ENCODE data around the gene KCNQ2.

KCNQ2 gene

DNA sequence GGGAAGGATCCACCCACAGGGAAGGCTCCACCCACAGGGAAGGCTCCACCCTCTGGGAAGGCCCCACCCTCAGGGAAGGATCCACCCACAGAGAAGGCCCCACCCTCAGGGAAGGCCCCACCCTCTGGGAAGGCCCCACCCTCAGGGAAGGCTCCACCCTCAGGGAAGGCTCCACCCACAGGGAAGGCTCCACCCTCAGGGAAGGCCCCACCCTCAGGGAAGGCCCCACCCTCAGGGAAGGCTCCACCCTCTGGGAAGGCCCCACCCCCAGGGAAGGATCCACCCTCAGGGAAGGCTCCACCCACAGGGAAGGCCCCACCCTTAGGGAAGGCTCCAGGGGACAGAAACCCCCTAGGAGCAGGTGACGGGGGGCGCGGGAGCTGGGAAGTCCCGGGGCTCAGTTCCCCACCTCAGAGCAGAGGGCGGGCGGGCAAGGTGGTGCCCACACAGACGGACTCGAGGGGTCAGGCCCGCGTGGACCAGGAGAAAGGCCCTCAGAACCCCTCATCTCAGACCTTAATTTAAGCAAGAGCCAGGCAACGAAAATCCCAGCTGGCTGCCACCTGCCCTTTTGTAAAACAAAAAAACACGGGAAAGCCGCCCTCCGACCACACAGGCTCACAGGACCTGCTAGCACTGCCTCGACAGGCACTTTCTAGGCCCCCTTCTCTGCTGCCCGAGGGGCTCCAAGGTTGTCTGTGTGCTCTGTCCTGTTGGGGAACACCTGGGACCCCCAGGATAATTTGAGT, 39.7 kb downstream of the KCNQ2 start:
- DNase-seq, result no peak

DNA sequence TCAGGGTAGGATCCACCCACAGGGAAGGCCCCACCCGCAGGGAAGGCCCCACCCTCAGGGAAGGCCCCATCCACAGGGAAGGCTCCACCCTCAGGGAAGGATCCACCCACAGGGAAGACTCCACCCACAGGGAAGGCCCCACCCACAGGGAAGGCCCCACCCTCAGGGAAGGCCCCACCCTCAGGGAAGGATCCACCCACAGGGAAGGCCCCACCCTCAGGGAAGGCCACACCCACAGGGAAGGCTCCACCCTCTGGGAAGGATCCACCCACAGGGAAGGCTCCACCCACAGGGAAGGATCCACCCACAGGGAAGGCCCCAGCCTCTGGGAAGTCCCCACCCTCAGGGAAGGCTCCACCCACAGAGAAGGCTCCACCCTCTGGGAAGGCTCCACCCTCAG, 40.5 kb downstream of the KCNQ2 start:
- DNase-seq, result no peak

DNA sequence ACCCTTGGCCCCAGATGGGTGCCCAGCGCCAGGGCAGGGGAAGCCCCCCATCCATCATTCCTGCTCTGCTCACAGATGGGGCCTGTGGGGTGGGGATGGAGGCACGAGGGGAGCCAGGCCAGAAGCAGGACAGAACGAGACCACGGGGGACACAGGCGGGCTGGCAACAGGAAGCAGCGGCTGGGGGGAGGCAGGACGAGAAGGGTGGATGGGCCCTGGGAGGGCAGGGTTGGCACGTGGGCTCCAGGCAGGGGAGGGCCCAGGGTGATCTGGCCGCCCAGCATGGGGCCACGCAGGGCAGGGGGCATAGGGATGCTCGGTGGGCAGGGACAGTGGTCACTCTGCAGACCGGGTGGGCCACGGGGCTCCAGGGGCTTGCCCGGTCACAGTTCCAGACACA, 41.6 kb downstream of the KCNQ2 start:
- DNase-seq, result no peak

DNA sequence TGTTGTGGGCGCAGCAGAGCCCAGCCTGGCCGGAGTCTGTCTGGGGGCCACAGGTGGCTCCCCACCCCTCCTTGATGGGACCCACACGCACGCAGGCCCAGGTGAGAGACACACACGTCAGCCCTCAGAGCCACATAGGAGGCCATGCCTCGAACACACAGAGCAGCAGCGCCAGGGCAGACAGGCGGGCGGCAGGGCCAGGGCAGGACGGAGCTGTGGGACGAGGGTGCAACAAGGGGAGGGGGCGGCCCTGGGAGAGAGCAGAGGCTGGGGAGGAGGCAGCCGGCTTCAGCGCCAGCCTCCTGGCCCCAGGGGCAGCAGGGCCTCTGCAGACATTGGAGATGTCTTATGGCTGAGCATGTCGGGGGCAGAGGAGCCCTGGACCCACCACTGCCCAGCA, 42.5 kb downstream of the KCNQ2 start:
- DNase-seq, result no peak

DNA sequence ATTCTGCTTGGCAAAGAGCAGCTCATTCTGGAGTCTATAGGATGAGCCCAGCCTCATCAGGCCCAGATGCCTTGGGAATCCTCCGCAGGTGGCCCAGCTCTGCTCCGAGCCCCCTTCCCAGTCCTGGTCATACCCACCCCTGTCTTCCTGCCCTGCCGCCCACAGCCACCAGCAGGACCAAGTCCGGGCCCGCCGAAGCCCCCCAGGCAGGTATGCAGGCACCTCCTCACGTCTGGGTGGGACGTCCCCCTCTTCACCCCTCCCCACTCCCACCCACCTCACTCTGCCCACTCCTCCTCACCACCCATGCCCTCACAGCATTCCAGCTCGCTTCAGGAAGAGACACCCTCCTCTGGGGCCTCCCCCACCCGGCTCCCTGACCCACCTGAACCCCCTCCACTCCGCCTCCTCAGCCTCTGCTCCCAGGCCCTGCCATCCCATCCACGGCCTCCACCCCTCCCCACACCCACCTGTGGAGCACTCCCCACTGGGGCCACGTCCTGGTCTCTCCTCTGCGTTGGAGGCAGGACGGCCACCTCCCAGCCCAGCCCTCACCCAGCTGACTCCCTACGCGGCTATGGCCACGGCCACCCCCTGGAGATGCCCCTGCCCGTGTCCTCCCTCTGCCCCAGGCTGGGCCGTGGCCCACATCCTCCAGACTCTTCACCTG, 43.4 kb downstream of the KCNQ2 start:
- no peak for DNase-seq

DNA sequence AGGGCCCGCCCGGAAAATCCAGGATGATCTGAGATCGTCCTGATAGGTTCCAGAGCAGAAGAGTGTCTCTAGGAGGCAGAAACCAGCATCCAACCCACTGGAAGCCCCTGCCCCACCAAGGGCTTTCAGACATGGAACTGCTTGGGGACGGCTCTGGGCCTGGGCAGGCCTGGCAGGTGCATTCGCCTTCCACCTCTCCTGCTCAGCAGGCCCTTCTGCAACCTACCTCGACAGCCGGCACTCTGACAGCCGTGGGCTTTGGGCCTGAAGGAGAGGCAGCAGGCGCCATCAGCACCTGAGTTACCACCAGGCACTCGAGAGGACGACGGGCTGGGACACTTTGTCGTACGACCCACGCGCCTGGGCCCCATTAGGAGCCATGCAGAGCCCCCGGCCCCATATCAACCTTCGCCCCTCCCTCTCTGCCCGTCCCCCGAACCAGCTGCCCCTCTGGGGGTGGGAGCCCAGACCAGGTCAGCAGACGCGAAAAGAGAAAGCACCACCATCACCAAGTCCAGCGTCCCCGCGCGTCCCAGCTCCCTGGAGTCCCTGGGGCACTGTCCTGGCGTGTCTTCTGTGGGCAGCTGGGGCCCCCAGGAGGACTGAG, 44.6 kb downstream of the KCNQ2 start:
- no peak for DNase-seq

DNA sequence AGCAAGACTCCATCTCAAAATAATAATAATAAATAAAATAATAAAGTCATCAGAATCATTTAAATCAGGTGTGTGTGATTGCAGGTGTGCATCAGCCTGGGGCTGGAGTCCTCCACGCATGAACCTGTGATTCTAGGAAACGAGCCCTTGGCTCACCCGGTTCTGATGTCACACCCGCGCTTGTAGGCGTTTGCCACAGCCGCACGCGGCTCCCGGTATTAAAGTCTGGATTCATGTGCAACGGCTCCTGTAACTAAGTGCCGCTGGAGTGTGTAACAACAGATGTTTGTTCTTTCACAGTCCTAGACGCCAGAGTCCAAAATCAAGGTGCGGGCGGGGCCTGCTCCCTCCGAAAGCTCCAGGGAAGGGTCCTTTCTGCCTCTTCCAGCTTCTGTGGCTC, 45.2 kb downstream of the KCNQ2 start:
- DNase-seq, result no peak

DNA sequence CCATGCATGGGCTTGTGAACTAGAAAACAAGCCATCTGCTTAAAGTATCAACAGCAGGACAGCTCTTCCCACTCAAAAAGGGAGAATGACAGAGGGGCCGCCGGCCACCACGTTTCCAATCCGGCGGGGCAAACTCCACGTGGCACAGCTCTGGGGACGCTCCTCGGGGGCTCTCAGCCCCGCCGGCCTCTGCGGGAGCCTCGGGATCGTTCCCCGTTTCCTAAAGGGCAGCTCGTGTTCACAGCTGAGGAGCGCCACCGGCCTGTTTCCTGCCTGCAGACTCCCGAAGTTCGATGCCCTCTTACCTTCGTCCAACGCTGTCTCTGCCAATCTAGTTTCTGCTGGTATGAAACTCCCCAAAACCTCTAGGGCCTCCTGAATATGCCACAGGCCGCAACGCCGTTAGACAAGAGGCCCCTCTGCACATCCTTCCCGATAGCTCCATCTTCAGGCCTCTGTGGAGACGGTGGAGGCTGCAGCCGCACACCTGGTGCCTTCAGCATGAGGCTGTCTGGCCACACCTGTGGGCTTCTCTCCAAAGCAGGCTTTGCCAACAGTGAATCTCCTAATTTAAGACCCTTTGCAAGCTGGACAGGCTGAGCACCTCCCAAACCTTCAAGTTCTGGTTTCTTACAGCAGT, 46.5 kb downstream of the KCNQ2 start:
- no peak for DNase-seq

DNA sequence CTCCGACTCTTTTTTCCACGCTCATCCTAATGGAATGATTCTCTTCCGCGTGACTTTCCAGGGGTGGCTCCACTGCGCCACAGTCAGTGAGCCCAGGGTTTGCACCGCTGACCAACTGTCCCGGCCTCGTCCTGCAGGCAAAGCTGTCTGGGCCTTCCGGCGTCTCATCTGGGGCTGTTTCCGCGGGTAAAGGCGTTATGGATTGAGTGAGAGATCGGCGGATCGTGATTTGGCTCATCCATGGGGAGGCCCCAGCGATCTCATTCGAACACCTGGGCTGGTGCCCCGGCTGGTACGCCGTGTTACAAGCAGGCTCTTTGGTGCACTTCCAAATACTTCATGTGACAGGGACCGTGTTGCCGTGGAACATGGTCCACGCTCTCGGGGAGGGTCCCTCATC, 47.8 kb downstream of the KCNQ2 start:
- no peak for DNase-seq

DNA sequence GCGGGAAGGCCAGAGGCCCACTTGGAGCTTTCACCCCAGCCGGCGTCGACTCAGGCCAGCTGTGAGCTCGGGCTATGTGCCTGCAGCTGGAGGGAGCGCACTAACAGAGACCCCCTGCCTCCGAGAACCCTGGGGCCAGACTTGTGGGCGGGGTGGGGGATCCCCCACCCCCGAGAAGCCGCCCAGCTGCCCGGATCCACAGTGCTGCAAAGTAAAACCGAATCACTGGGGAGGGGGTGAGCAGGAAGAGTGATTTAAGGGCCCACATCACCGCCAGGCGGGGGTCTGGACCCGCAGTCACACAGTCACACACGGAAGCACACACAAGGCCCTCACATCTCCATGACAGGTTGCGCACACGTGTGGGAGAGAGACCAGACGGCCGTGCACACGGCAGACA, 48.7 kb downstream of the KCNQ2 start:
- DNase-seq, result no peak

DNA sequence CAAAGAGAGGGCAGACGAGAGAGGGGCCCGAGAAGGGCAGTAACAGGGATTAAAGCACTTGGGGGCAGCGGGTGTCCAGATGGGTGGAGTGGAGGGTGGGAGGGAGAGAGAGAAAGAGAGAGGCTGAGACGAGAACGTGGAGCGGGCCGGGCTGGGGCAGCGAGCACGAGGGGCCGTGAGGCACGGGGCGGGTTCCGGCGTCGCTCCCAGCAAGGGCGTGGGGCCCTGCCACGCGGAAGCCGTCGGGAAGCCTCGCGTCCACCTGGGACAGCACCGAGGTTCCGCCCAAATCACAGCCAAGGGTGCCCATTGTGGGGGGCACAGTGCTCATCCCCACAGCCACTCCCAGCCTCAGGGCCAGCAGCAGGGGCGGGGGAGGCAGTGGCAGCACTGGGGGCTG, 49.8 kb downstream of the KCNQ2 start:
- no peak for DNase-seq

DNA sequence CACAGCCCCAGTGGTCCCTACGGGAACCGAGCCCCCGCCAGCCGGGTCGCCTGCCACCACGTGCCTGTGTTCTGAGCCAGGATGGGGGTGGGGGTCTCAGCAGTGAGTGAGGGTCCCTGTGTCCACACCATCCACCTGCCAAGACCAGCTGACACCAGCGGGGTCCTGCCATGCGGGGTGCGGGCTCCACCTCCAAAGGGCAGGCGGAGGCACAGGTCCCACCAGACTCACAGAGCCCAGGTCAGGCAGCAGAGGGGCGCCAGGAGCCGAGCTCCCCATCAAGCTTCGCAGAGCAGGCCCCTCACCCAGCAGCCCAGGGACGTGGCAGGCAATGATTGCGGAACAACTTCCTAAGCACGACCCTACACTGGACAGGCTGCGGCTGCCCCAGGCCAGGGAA, 50.5 kb downstream of the KCNQ2 start:
- DNase-seq, result no peak

DNA sequence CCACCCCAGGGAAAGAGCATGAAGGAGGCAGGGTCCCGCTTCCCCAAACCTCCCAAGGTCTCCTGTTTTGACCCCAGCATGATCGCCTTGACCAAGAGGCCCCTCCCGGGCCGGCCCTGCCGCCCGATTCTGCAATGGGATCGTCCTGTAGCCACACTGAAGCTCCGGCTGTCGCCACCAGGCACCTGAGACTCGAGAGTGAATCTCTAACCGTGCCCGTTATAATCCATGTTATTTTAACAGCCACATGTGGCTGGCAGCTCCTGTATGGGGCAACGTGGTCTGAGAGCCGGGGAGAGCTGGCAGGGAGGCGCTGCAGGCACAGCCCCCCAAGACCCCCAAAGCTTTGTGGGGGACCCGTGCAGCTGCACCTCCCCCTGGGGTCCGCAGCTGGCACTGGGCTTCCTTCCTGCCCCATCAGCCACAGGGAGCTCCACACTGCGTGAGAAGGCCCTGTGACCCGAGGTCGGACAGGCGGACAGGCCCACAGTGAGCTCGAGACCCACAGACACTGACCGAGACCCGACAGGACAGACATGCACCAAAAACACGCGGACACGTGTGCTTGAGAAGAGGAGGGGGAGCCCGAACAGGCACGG, 51.3 kb downstream of the KCNQ2 start:
- no peak for DNase-seq

DNA sequence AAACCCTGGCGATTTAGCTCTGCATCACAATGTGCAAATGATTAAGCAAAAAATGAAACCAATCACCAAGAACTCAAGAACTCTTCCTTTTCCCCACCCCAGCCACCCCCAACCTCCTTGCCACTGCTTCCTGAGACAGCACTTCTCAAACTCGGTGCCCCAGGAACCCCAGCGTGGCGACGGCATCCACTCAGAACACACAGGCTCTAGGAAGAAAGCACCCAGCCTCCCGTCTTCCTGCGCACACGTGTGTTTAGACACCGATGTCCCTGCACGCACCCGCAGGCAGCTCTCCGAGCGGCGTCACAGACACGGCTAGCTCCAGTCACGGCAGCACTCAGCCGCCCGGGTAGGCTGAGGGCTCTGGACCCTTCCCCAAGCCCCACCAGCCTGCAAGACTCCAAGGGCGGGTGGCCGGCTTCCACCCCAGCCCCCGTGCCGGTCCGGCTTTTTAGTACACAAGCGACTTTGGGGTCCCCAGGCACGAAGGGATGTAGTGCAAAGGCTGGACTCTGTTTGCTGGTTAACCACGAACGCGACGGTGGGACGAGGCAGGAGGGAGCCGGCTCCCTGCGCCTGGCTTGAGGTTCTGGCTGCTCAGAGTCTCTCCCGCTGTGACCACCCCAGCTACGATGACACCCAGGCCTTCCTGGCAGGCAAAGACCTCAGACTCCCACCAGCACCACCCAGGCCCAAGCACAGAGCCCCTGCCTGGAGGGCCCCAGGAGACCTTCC, 51.9 kb downstream of the KCNQ2 start:
- no peak for DNase-seq

DNA sequence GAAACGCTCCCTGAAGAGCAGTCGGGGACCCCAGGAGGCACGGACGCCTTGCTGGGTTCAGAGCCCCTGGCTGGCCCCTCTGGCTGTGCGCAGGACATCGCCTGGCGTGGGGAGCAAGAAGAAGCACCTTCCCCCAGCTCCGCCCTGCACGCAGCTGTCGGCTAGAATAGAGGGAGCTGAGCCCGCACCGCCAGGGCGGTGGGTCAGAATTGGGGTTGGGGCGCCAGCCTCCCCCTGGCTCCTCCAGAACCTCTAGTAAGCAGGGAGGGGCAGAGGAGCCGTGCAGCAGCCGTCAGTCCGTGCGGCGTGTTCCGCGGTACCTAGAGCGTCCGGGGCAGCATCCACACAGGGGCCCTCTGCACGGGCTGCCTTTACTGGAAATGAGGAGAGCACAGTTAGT, 53.2 kb downstream of the KCNQ2 start:
- no peak for DNase-seq

DNA sequence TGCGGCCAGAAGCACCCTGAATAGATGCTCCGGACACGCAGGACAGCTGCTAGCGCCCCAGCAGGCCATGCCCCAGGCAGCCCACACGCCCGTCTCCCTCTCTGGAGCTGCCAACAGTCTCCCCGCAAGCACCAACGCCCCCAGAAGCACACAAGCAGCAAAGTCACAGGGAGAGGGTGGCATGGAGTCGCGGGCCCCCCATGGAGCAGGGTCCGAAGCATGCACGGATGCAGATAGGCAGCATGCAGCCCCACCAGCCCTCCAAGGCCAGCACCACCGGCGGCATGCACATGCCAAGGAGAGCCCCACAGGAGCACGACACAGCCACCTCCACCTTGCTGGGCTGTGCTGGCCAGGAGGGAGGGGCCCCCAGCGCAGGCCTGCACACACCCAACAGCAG, 53.8 kb downstream of the KCNQ2 start:
- no peak for DNase-seq

DNA sequence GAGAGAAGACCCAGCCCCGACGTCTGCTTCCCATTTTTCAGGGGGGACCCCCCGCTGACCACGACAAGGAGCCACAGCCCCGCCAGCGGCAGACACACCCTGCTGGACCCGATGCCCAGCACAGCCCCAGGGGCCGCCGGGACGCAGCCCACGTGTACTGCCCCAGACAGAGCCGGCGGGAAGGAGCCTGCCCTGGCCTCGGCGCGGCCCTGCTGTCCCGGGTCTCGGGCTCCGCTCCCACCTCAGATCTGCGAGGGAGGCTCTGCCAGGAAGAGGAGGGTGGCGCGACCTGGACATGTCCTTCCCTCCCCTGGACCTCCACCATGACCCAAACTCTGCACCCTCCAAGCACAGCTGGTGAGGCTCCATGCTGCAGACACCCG, 54.7 kb downstream of the KCNQ2 start:
- no peak for DNase-seq

DNA sequence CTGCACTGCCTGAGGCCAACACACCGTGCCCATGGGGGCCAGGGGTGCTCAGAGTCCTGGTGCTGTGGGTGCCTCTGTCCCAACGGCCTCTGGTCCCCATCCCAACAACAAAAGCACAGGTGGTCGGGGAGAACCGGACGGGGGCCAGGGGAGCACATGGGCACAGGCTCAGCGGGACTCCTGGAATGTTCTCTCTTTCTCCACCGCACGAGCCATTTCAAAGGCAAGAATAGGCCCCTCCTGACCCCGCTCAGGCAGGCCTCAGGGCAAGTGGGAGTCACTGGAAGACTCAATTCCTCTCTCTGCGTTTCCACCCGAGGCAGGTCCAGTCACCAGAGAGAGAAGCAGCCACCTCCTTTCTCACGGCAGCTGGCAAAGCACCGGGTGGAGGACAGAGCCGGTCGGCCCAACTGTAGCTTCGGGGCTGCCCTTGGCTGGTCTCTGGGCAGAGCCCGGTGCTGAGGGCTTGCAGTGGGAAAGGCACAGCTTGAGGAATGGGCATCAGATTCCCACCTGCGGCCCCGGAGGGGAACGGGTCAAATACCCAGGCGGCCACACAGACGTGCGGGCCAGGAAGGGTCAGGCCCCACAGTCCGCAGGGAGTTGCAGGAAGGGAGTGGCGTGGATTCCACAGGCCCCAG, 55.2 kb downstream of the KCNQ2 start:
- no peak for DNase-seq

DNA sequence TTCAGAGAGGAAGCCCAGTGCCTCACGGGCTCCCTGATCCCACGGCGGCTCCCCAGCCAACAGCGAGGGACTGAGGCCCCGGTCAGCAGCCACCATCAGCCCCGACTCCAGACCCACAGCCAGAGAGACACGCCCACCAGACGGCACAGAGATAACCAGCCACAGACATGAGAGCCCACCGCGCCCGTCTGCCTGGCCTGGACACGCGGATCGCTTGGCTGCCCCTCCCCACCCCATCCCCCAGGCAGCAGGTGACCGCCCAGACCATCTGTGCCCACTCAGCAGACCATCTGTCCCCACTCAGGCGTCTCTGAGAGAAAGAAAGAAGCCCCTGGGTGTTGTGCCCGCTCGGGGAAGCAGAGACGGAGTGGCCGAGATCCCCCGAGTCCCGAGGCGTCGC, 55.8 kb downstream of the KCNQ2 start:
- no peak for DNase-seq

DNA sequence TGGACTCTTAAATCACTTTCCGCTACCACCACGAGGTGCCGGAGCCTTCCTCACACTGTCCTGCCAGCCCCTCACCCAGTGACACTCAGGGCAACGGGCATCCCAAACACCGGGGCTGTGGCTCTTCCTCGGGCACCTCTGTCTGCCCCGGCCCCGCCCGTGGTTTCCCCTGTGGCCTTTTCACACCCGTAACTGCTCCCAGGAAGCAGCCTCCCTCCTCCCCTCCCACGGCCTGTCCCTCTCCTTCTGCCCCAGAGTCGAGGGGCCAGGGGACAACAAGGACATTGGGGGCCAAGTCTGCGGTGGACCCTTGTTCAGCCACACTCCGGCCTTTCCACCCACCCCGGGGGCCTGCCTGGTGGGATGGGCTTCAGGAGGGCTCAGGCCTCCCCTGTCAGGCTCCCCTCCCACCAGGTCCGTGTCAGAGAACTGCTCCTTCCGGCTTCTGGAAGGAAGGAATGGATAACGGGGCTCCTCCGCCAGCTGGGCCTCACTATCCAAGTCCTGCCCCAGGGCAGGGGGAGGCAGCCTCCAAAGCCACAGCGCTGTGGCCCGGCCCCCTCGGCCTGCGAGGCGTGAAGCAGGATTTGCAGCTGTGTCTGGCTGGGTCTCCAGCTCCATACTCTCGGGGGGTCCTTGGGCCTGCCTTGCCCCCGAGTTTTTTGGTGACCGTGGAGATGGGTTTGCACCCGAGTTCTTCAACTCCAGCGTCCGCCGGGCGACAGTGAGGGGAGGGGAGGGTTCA, 56.6 kb downstream of the KCNQ2 start:
- no peak for DNase-seq

DNA sequence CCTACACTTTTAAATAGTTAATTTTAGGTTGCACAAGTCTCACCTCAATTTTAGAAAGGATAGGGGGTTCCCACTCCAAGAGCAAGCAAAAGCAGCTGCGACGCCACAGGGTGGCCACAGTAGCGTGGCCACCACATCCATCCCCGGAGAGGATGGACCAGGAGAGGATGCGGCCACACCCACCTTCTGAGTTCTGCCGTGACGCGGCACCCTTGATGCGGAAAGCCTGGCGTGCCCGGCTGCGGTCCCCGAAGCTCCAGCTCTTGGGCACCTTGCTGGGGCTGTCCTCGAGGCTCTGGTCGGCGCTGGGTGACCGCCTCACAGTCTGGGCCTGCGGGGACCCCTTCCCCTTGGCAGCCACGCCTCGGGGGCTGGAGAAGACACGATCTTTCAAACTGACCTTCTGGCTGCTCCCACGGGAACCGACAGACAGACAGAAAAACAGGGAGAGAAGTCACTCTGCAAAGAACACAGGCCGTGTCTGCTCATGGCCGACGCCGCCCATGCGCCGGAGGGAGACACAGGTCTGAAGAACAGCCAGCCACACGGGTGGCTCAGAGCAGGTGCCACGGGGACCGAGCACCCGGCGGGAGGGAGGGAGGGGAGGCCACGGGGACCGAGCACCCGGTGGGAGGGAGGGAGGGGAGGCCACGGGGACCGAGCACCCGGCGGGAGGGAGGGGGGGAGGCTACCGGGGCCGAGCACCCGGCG, 57.6 kb downstream of the KCNQ2 start:
- no peak for DNase-seq

Measured in cortex of kidney (tissue), 1 donor.